GM18868 (cell line): ENCODE data around the gene CLRN2.
"Not testable (repeated sequence)": the region's sequence is repeated elsewhere in the genome, so short reads cannot be mapped to it uniquely, and the experiment has no call there.

Source experiments
- ATAC-seq: cut with Tn5 transposase; IDR thresholded peaks from one replicate; pipeline ENCODE4 v1.9.1; 2021; ENCODE audit warnings: mild to moderate bottlenecking, moderate library complexity; ENCODE audit not compliant: unreplicated experiment

CLRN2 gene

GRCh38 chr4:17502756-17503155 lies 12.2 kb upstream of the CLRN2 start:
- ATAC-seq: no peak

GRCh38 chr4:17504081-17504480 lies 10.9 kb upstream of the CLRN2 start:
- ATAC-seq: no peak

- ATAC-seq: no peak
These were observed 4.4 kb upstream of the CLRN2 start for GRCh38 chr4:17510582-17510981.

- no peak for ATAC-seq
These were observed 3.9 kb upstream of the CLRN2 start for GRCh38 chr4:17511051-17511450.

- peak; percentile 51 for ATAC-seq
These were observed 3.4 kb upstream of the CLRN2 start for GRCh38 chr4:17511509-17511949.

- peak; percentile 92 for ATAC-seq
These were observed 2.8 kb upstream of the CLRN2 start, which contains the start of gene QDPR for GRCh38 chr4:17511950-17512795. Gene QDPR, minus strand, starts transcription at chr4:17512090. Its CDS starts 36 bp downstream, at chr4:17512054.

GRCh38 chr4:17512973-17513665 lies 1.8 kb upstream of the CLRN2 start:
- ATAC-seq: no peak

GRCh38 chr4:17515445-17516407 lies 761 bp downstream of the CLRN2 start:
- no peak for ATAC-seq

GRCh38 chr4:17516980-17517379 lies 2.0 kb downstream of the CLRN2 start:
- ATAC-seq: no peak

- ATAC-seq: no peak
These were observed 2.7 kb downstream of the CLRN2 start for GRCh38 chr4:17517664-17518063.

GRCh38 chr4:17521595-17521994 lies 6.6 kb downstream of the CLRN2 start:
- ATAC-seq: no peak

- ATAC-seq: no peak
These were observed 8.7 kb downstream of the CLRN2 start for GRCh38 chr4:17523662-17524061.

- no peak for ATAC-seq
These were observed 11.9 kb downstream of the CLRN2 start for GRCh38 chr4:17526695-17527477.

GRCh38 chr4:17528551-17529165 lies 13.7 kb downstream of the CLRN2 start:
- no peak for ATAC-seq

- ATAC-seq: no peak
These were observed 16.7 kb downstream of the CLRN2 start for GRCh38 chr4:17531538-17532285.

- no peak for ATAC-seq
These were observed 19.7 kb downstream of the CLRN2 start for GRCh38 chr4:17534705-17535104.

- ATAC-seq: peak; percentile 52
These were observed 20.3 kb downstream of the CLRN2 start for GRCh38 chr4:17535242-17535641.

- ATAC-seq: no peak
These were observed 20.9 kb downstream of the CLRN2 start for GRCh38 chr4:17535906-17536305.

GRCh38 chr4:17537060-17537459 lies 22.1 kb downstream of the CLRN2 start:
- not testable (repeated sequence) for ATAC-seq
